ENCODE data around the gene STK11.
"Not testable (repeated sequence)": the region's sequence is repeated elsewhere in the genome, so short reads cannot be mapped to it uniquely, and the experiment has no call there.

The STK11 gene

GRCh38 chr19:1182727-1183126 lies 22.9 kb upstream of the STK11 start:
- no peak for TF ChIP-seq CTCF (conservative IDR thresholded peaks at IDR 0.05)
- H3K27ac ChIP-seq, result no peak overlapping the region; the same call in 1 of the 2 replicates

- no peak for TF ChIP-seq CTCF (conservative IDR thresholded peaks at IDR 0.05)
- no peak overlapping the region for H3K27ac ChIP-seq
Observed at GRCh38 chr19:1183543-1184172, 21.9 kb upstream of the STK11 start.

- no peak overlapping the region for H3K27ac ChIP-seq
- TF ChIP-seq CTCF (conservative IDR thresholded peaks at IDR 0.05), result no peak
Observed at GRCh38 chr19:1189419-1189818, 16.2 kb upstream of the STK11 start.

- no peak for TF ChIP-seq CTCF (conservative IDR thresholded peaks at IDR 0.05)
- no peak overlapping the region for H3K27ac ChIP-seq
Observed at GRCh38 chr19:1199531-1199930, 6.0 kb upstream of the STK11 start.

GRCh38 chr19:1200614-1201013 lies 5.0 kb upstream of the STK11 start:
- H3K27ac ChIP-seq, result not testable (repeated sequence)

- H3K27ac ChIP-seq, result peak overlapping the region; percentile 85
- no peak for TF ChIP-seq CTCF (conservative IDR thresholded peaks at IDR 0.05)
Observed at GRCh38 chr19:1206150-1206863, 729 bp downstream of the STK11 start.

GRCh38 chr19:1206864-1207450 lies 1.4 kb downstream of the STK11 start:
- peak overlapping the region; percentile 85 for H3K27ac ChIP-seq
- no peak for TF ChIP-seq CTCF (conservative IDR thresholded peaks at IDR 0.05)

- H3K27ac ChIP-seq, result peak overlapping the region; percentile 85
Observed at GRCh38 chr19:1208830-1209229, 3.3 kb downstream of the STK11 start.

Measured in VCaP (cell line).